K562 (cell line): ENCODE measurements around the gene OR2V1. TPM values are rescaled to one million over a fixed set of nuclear protein-coding genes. Genes with fewer than 3 reads are reported as not detected.

Experiments
- MGA ChIP-seq: fragments of 450-650 bp; IDR thresholded peaks from 2 replicates; pipeline ENCODE4 v1.6.1; 2016; ENCODE audit warnings: mild to moderate bottlenecking, moderate library complexity
- PATZ1 ChIP-seq: fragments of 250-450 bp; sonication (Bioruptor Pico); IDR thresholded peaks from 2 replicates; pipeline ENCODE4 v1.5.0; 2020; ENCODE audit warnings: mild to moderate bottlenecking, borderline replicate concordance
- polyA plus RNA-seq, 8 experiments: library from polyadenylated mRNA; depleted of rRNA in 4 of 8; stranded (reverse) in 5 of 8; unstranded in 3 of 8; fragments of >200 nt; fragmentation: Nextera tagmentation in 2 of 8; fragmentation: Illumina TruSeq in 1 of 8; extraction: Ambion mirVana in 2 of 8; extraction: Trizol in 1 of 8; gene quantifications; 2 replicates each; pipeline versions ENCODE4 v1.2.1 to v1.2.3, GENCODE V29; 2011 to 2014; ENCODE audit warnings: inconsistent platforms in 1 of 8, missing spikeins in 1 of 8
- total RNA-seq, 7 experiments: library from RNA; depleted of rRNA in 6 of 7; stranded (reverse); fragments of >200 nt in 6 of 7; fragmentation: Illumina TruSeq in 2 of 7; extraction: Trizol in 2 of 7; gene quantifications; 2 replicates each; pipeline versions ENCODE4 v1.2.1 to v1.2.3, GENCODE V29; 2011 to 2021; ENCODE audit warnings: low replicate concordance in 1 of 7

OR2V1 gene
- total and polyA plus RNA-seq, 9 of the 15 experiments (the other 6 are each of a cell fraction or from before 2014, with no cell fraction given): 0.04 to 0.28 (median 0.15) TPM; not detected in 5

- no peak for TF ChIP-seq MGA
- no peak for TF ChIP-seq PATZ1 (CRISPR knock-in tag)
These were observed 3.3 kb upstream of the OR2V1 start (continued) for GRCh38 chr5:181134259-181134658.
